ENCODE data around the gene CCNK.

Gene CCNK
- 31.1 to 31.6 reads per million in 2 donors for total RNA-seq

- peak; percentile 100 for DNase-seq
These were observed at the start of gene CCNK for GRCh38 chr14:99480917-99481744. CCNK (plus strand) TSS chr14:99481409; CDS start chr14:99492678, 11,269 bp downstream.

- no peak for DNase-seq
These were observed 49.2 kb upstream of the CCNK start for GRCh38 chr14:99431986-99432385.

- no peak for DNase-seq
These were observed 48.7 kb upstream of the CCNK start for GRCh38 chr14:99432485-99432884.

GRCh38 chr14:99435327-99435726 is 45.9 kb upstream of the CCNK start:
- DNase-seq = no peak

- no peak for DNase-seq
These were observed 44.7 kb upstream of the CCNK start for GRCh38 chr14:99436247-99437180.

- no peak for DNase-seq
These were observed 43.5 kb upstream of the CCNK start for GRCh38 chr14:99437706-99438105.

- DNase-seq = no peak
These were observed 40.9 kb upstream of the CCNK start for GRCh38 chr14:99440278-99440677.

GRCh38 chr14:99441157-99441870 is 39.9 kb upstream of the CCNK start:
- no peak for DNase-seq

GRCh38 chr14:99441918-99442317 is 39.3 kb upstream of the CCNK start:
- no peak for DNase-seq

GRCh38 chr14:99445931-99446330 is 35.3 kb upstream of the CCNK start:
- no peak for DNase-seq

GRCh38 chr14:99447739-99448138 is 33.5 kb upstream of the CCNK start:
- no peak for DNase-seq

- DNase-seq = no peak
These were observed 30.9 kb upstream of the CCNK start for GRCh38 chr14:99450266-99450665.

GRCh38 chr14:99451234-99451633 is 30.0 kb upstream of the CCNK start:
- DNase-seq = no peak

GRCh38 chr14:99452968-99453367 is 28.2 kb upstream of the CCNK start:
- no peak for DNase-seq

- DNase-seq = no peak
These were observed 27.0 kb upstream of the CCNK start for GRCh38 chr14:99454246-99454645.

- no peak for DNase-seq
These were observed 21.6 kb upstream of the CCNK start for GRCh38 chr14:99459481-99460100.

GRCh38 chr14:99460793-99461192 is 20.4 kb upstream of the CCNK start:
- DNase-seq = no peak

GRCh38 chr14:99461411-99462085 is 19.7 kb upstream of the CCNK start:
- DNase-seq = no peak

GRCh38 chr14:99462210-99462609 is 19.0 kb upstream of the CCNK start:
- DNase-seq = no peak

GRCh38 chr14:99463974-99464373 is 17.2 kb upstream of the CCNK start:
- DNase-seq = no peak

- no peak for DNase-seq
These were observed 15.9 kb upstream of the CCNK start for GRCh38 chr14:99465288-99465687.

- DNase-seq = no peak
These were observed 14.5 kb upstream of the CCNK start for GRCh38 chr14:99466758-99467157.

Measured in activated gamma-delta T cell (primary cell).